B cell (primary cell): Measurements from ENCODE around the gene SAA1.

Experiments used
- CTCF ChIP-seq: fragments of 200-600 bp; IDR thresholded peaks from one replicate; pipeline ENCODE4 v1.8.0; 2022; ENCODE audit warnings: antibody characterized with exemption, mild to moderate bottlenecking
- EZH2 ChIP-seq: IDR thresholded peaks from 2 replicates; pipeline ENCODE4 v1.6.1; 2012; ENCODE audit warnings: borderline replicate concordance, low read depth, mild to moderate bottlenecking, moderate library complexity, low read length; ENCODE audit not compliant: insufficient read depth, poor library complexity, severe bottlenecking

GRCh38 chr11:18308242-18308641 lies 42.2 kb downstream of the SAA1 start:
- TF ChIP-seq CTCF (no peak), EZH2 (no peak)
